A673 (cell line): ENCODE measurements around the gene MKRN2.

ENCODE experiments used
- EZH2 ChIP-seq: fragments of 200-600 bp; sonication (generic); IDR thresholded peaks from 2 replicates; pipeline ENCODE4 v1.6.1; 2017; ENCODE audit warnings: borderline replicate concordance, low read depth, mild to moderate bottlenecking, mixed read lengths, antibody characterized with exemption, low read length; ENCODE audit not compliant: poor library complexity, severe bottlenecking
- TF ChIP-seq, protein P1 (sequence below): fragments of 300-800, 200-600 bp; sonication (generic); conservative IDR thresholded peaks from 2 replicates; pipeline ENCODE4 v1.5.1; 2017; ENCODE audit warnings: low read depth, mild to moderate bottlenecking, antibody characterized with exemption, low read length, moderate library complexity, mixed read lengths

DNA sequence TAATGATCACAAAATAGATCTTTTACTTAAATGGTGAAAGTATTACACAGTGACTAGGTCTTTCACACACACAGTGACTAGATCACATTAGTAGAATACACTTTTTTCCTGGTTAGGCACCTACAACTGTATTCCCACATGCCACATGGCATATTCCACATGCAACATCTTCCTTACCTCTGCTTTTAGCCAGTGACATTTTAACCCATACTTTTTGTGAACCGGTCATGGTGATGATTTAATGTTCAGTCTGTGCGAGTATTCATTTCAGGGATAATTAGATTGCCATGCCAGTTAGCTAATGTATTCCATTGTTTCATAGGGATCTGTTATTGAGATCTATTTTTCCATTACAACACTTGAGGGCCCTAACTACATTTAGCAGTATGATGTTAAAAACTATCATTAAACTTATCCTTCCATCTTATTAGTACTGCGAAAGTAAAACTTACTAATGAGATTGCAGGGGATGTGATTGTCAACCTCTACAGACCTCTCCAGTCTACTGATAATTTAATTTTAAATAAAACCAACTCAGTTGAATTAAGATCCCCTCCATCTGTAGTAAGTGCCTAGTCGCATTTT lies 44.3 kb upstream of the MKRN2 start:
- TF ChIP-seq, protein P1, sequence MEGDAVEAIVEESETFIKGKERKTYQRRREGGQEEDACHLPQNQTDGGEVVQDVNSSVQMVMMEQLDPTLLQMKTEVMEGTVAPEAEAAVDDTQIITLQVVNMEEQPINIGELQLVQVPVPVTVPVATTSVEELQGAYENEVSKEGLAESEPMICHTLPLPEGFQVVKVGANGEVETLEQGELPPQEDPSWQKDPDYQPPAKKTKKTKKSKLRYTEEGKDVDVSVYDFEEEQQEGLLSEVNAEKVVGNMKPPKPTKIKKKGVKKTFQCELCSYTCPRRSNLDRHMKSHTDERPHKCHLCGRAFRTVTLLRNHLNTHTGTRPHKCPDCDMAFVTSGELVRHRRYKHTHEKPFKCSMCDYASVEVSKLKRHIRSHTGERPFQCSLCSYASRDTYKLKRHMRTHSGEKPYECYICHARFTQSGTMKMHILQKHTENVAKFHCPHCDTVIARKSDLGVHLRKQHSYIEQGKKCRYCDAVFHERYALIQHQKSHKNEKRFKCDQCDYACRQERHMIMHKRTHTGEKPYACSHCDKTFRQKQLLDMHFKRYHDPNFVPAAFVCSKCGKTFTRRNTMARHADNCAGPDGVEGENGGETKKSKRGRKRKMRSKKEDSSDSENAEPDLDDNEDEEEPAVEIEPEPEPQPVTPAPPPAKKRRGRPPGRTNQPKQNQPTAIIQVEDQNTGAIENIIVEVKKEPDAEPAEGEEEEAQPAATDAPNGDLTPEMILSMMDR: no peak
- TF ChIP-seq EZH2: no peak
